Germinal center (tissue), 1 donor: ENCODE measurements around the gene MAP7.
"Not testable (repeated sequence)": the region's sequence is repeated elsewhere in the genome, so short reads cannot be mapped to it uniquely, and the experiment has no call there.

Source experiments
- DNase-seq: peaks from one replicate; pipeline ENCODE4 v3.0.0; 2012; ENCODE audit warnings: mixed read lengths, low spot score

Gene MAP7

GRCh38 chr6:136421537-136422158 lies 128.6 kb downstream of the MAP7 start:
- no peak for DNase-seq

- no peak for DNase-seq
These were observed 129.4 kb downstream of the MAP7 start for GRCh38 chr6:136420853-136421252.

- no peak for DNase-seq
These were observed 134.7 kb downstream of the MAP7 start for GRCh38 chr6:136415351-136416007.

GRCh38 chr6:136412410-136412809 lies 137.8 kb downstream of the MAP7 start:
- DNase-seq = no peak

- DNase-seq = no peak
These were observed 138.5 kb downstream of the MAP7 start for GRCh38 chr6:136411453-136412354.

GRCh38 chr6:136411025-136411325 lies 139.2 kb downstream of the MAP7 start:
- no peak for DNase-seq

GRCh38 chr6:136410201-136411024 lies 139.8 kb downstream of the MAP7 start:
- no peak for DNase-seq

GRCh38 chr6:136409597-136409996 lies 140.6 kb downstream of the MAP7 start:
- DNase-seq = no peak

- DNase-seq = no peak
These were observed 142.0 kb downstream of the MAP7 start for GRCh38 chr6:136408204-136408603.

- DNase-seq = no peak
These were observed 144.7 kb downstream of the MAP7 start for GRCh38 chr6:136405420-136406029.

GRCh38 chr6:136404627-136405419 lies 145.4 kb downstream of the MAP7 start:
- no peak for DNase-seq

- no peak for DNase-seq
These were observed 146.2 kb downstream of the MAP7 start for GRCh38 chr6:136404007-136404406.

- DNase-seq = no peak
These were observed 146.9 kb downstream of the MAP7 start for GRCh38 chr6:136403110-136403980.

GRCh38 chr6:136401749-136402148 lies 148.5 kb downstream of the MAP7 start:
- DNase-seq = no peak

GRCh38 chr6:136401236-136401635 lies 149.0 kb downstream of the MAP7 start:
- not testable (repeated sequence) for DNase-seq

- DNase-seq = no peak
These were observed 151.8 kb downstream of the MAP7 start for GRCh38 chr6:136398453-136398852.

GRCh38 chr6:136396908-136397307 lies 153.3 kb downstream of the MAP7 start:
- no peak for DNase-seq

- DNase-seq = not testable (repeated sequence)
These were observed 159.3 kb downstream of the MAP7 start for GRCh38 chr6:136390959-136391358.

- no peak for DNase-seq
These were observed 162.9 kb downstream of the MAP7 start for GRCh38 chr6:136387316-136387715.
